IMR-90 (cell line): ENCODE results near the gene CFAP61. TPM values are rescaled to one million over a fixed set of nuclear protein-coding genes. Genes with fewer than 3 reads are reported as not detected.

Experiments used
- ATAC-seq: fragments of 200-7000 bp; cut with Tn5 transposase; 2 replicates; pipeline ENCODE4 v1.9.1; 2020; ENCODE audit warnings: low read depth, mild to moderate bottlenecking, moderate library complexity
- BruUV-seq: library from RNA; stranded (reverse); fragments of 400-500 nt; replicated peaks from 2 replicates; lab custom pipeline; 2021; lab: Mats Ljungman, UMichigan
- CTCF ChIA-PET: fragments of 300-600 bp; formaldehyde crosslinking; extraction: SDS; loops from one replicate; lab custom pipeline; 2021; ENCODE audit warnings: antibody characterized with exemption; lab: Yijun Ruan, JAX
- POLR2A ChIA-PET: fragments of 300-600 bp; sonication (Branson Sonifier 250); formaldehyde crosslinking; loops from one replicate; lab custom pipeline; 2022; ENCODE audit warnings: antibody characterized with exemption; ENCODE audit not compliant: unreplicated experiment; lab: Charles Lee
- DNase-seq: peaks from one replicate; pipeline ENCODE4 v3.0.0; 2013
- H2AFZ ChIP-seq: replicated peaks from 2 replicates; pipeline ENCODE3; 2013; ENCODE audit warnings: low read length, mild to moderate bottlenecking; ENCODE audit not compliant: poor library complexity
- H2AK5ac ChIP-seq: 2 replicates; pipeline ENCODE4 v1.6.1; 2013; ENCODE audit warnings: low read depth, low read length, inconsistent platforms
- H2AK9ac ChIP-seq: replicated peaks from 2 replicates; pipeline ENCODE3; 2013; ENCODE audit warnings: mild to moderate bottlenecking, low read depth, low read length, moderate library complexity; ENCODE audit not compliant: poor library complexity
- H2BK120ac ChIP-seq: 2 replicates; pipeline ENCODE4 v1.6.1; 2013; ENCODE audit warnings: low read depth, low read length, inconsistent platforms
- H2BK15ac ChIP-seq: 3 replicates; pipeline ENCODE4 v1.6.1; 2013; ENCODE audit warnings: low read depth, low read length, inconsistent platforms
- H2BK20ac ChIP-seq: 2 replicates; pipeline ENCODE4 v1.6.1; 2013; ENCODE audit warnings: low read depth, mild to moderate bottlenecking, inconsistent platforms, low read length, moderate library complexity
- H2BK5ac ChIP-seq: 2 replicates; pipeline ENCODE4 v1.6.1; 2013; ENCODE audit warnings: mild to moderate bottlenecking, low read depth, low read length, inconsistent platforms; ENCODE audit not compliant: poor library complexity, severe bottlenecking
- H3K14ac ChIP-seq: replicated peaks from 2 replicates; pipeline ENCODE4 v1.6.1; 2013; ENCODE audit warnings: low read depth, low read length, inconsistent platforms
- H3K18ac ChIP-seq: 2 replicates; pipeline ENCODE4 v1.6.1; 2013; ENCODE audit warnings: low read depth, low read length, control low read depth
- H3K23ac ChIP-seq: 2 replicates; pipeline ENCODE4 v1.6.1; 2013; ENCODE audit warnings: low read depth, low read length, inconsistent platforms
- H3K27ac ChIP-seq: 2 replicates; pipeline ENCODE4 v1.5.1; 2013; ENCODE audit warnings: mild to moderate bottlenecking, control low read depth, low read length; ENCODE audit not compliant: insufficient read depth
- H3K27me3 ChIP-seq: 2 replicates; pipeline ENCODE4 v1.6.1; 2013; ENCODE audit warnings: low read length; ENCODE audit not compliant: control insufficient read depth, insufficient read depth
- H3K36me3 ChIP-seq: 2 replicates; pipeline ENCODE4 v1.6.1; 2013; ENCODE audit warnings: low read length, mixed read lengths; ENCODE audit not compliant: control insufficient read depth, insufficient read depth
- H3K4ac ChIP-seq: 2 replicates; pipeline ENCODE4 v1.6.1; 2013; ENCODE audit warnings: low read depth, low read length, inconsistent platforms
- H3K4me1 ChIP-seq: 2 replicates; pipeline ENCODE4 v1.6.1; 2013; ENCODE audit warnings: low read length, mixed read lengths; ENCODE audit not compliant: control insufficient read depth, insufficient read depth
- H3K4me2 ChIP-seq: 2 replicates; pipeline ENCODE4 v1.6.1; 2013; ENCODE audit warnings: low read depth, mild to moderate bottlenecking, control low read depth, low read length, moderate library complexity
- H3K4me3 ChIP-seq: 2 replicates; pipeline ENCODE4 v1.5.1; 2013; ENCODE audit warnings: low read depth, mild to moderate bottlenecking, control low read depth, low read length, moderate library complexity; ENCODE audit not compliant: insufficient read depth
- H3K56ac ChIP-seq: 2 replicates; pipeline ENCODE4 v1.6.1; 2013; ENCODE audit warnings: low read length, inconsistent platforms; ENCODE audit not compliant: insufficient read depth; ENCODE audit errors: extremely low read depth
- H3K79me1 ChIP-seq, 2 experiments: 2 replicates each; pipeline ENCODE4 v1.6.1; 2013; ENCODE audit warnings: low read length in 2 of 2, inconsistent platforms in 1 of 2, low read depth in 1 of 2
- H3K9ac ChIP-seq: 2 replicates; pipeline ENCODE4 v1.6.1; 2013; ENCODE audit warnings: low read depth, low read length, control low read depth
- H3K9me1 ChIP-seq: 2 replicates; pipeline ENCODE4 v1.6.1; 2013; ENCODE audit warnings: low read length, inconsistent platforms; ENCODE audit not compliant: insufficient read depth
- H3K9me3 ChIP-seq: 2 replicates; pipeline ENCODE4 v1.6.1; 2013; ENCODE audit warnings: low read length; ENCODE audit not compliant: control insufficient read depth, insufficient read depth
- H4K20me1 ChIP-seq: 2 replicates; pipeline ENCODE4 v1.6.1; 2013; ENCODE audit warnings: low read length, inconsistent platforms; ENCODE audit not compliant: insufficient read depth
- H4K5ac ChIP-seq: 2 replicates; pipeline ENCODE4 v1.6.1; 2013; ENCODE audit warnings: mild to moderate bottlenecking, low read depth, low read length, control low read depth
- H4K8ac ChIP-seq, 2 experiments: 2 replicates each; pipeline ENCODE4 v1.6.1; 2013; ENCODE audit warnings: low read depth in 2 of 2, low read length in 2 of 2, control low read depth in 1 of 2, inconsistent platforms in 1 of 2
- H4K91ac ChIP-seq: 2 replicates; pipeline ENCODE4 v1.6.1; 2013; ENCODE audit warnings: low read depth, low read length, inconsistent platforms; ENCODE audit not compliant: insufficient read depth
- BHLHE40 ChIP-seq: fragments of 150-350 bp; IDR thresholded peaks from 2 replicates; pipeline ENCODE4 v1.6.1; 2016; ENCODE audit warnings: mild to moderate bottlenecking, low read depth, low read length
- CEBPB ChIP-seq: IDR thresholded peaks from 2 replicates; pipeline ENCODE4 v1.6.1; 2012; ENCODE audit warnings: low read depth, low read length, improper control_type of control experiment
- CHD1 ChIP-seq: IDR thresholded peaks from 2 replicates; pipeline ENCODE4 v1.6.1; 2012; ENCODE audit warnings: low read depth, low read length, improper control_type of control experiment
- CTCF ChIP-seq: conservative IDR thresholded peaks from 2 replicates; pipeline ENCODE4 v1.5.1; 2012; ENCODE audit warnings: mild to moderate bottlenecking, low read depth, low read length, improper control_type of control experiment
- ELK1 ChIP-seq: fragments of 150-350 bp; IDR thresholded peaks from 2 replicates; pipeline ENCODE4 v1.6.1; 2016; ENCODE audit warnings: low read depth, mild to moderate bottlenecking, low read length, moderate library complexity, borderline replicate concordance
- FOS ChIP-seq: fragments of 150-350 bp; IDR thresholded peaks from 2 replicates; pipeline ENCODE4 v1.6.1; 2016; ENCODE audit warnings: low read depth, low read length
- MAFK ChIP-seq: IDR thresholded peaks from 2 replicates; pipeline ENCODE4 v1.6.1; 2012; ENCODE audit warnings: low read depth, low read length, improper control_type of control experiment
- MAZ ChIP-seq: IDR thresholded peaks from 2 replicates; pipeline ENCODE4 v1.6.1; 2012; ENCODE audit warnings: low read depth, mild to moderate bottlenecking, low read length, improper control_type of control experiment, moderate library complexity, borderline replicate concordance
- MXI1 ChIP-seq: IDR thresholded peaks from 2 replicates; pipeline ENCODE4 v1.6.1; 2012; ENCODE audit warnings: low read depth, mild to moderate bottlenecking, low read length, moderate library complexity, borderline replicate concordance
- NFE2L2 ChIP-seq: fragments of 150-350 bp; IDR thresholded peaks from 2 replicates; pipeline ENCODE4 v1.6.1; 2016; ENCODE audit warnings: low read depth, mild to moderate bottlenecking, low read length
- POLR2A ChIP-seq: IDR thresholded peaks from 2 replicates; pipeline ENCODE4 v1.6.1; 2012; ENCODE audit warnings: mild to moderate bottlenecking, low read depth, low read length
- RCOR1 ChIP-seq: IDR thresholded peaks from 2 replicates; pipeline ENCODE4 v1.6.1; 2012; ENCODE audit warnings: mild to moderate bottlenecking, low read length, improper control_type of control experiment; ENCODE audit not compliant: insufficient replicate concordance
- RFX5 ChIP-seq: IDR thresholded peaks from 2 replicates; pipeline ENCODE4 v1.8.0; 2012; ENCODE audit warnings: low read depth, mild to moderate bottlenecking, low read length, moderate library complexity
- SMC3 ChIP-seq: fragments of 150-350 bp; IDR thresholded peaks from 2 replicates; pipeline ENCODE4 v1.6.1; 2016; ENCODE audit warnings: low read depth, mild to moderate bottlenecking, antibody characterized with exemption, low read length, moderate library complexity
- WGBS, 2 experiments: methylation state at CpG; one replicate each; pipeline versions ENCODE4 v1.1.5 to v1.1.7; 2013; ENCODE audit warnings: missing lambda C conversion rate in 2 of 2; ENCODE audit not compliant: insufficient read length in 1 of 2; ENCODE audit errors: extremely low coverage in 2 of 2; 5-methylcytosine and 5-hydroxymethylcytosine counted together
- dilution Hi-C: fragments of 300-500 bp; cut with HindIII; formaldehyde crosslinking; loops from one replicate; pipeline ENCODE4 v1.14.3; 2018; ENCODE audit warnings: low sequenced_read_pairs; ENCODE audit not compliant: unreplicated experiment
- in situ Hi-C: fragments of 300-500 bp; cut with MboI; formaldehyde crosslinking; loops from 3 replicates; pipeline ENCODE4 v1.14.3; 2019; ENCODE audit warnings: low sequenced_read_pairs, inconsistent platforms, mixed read lengths
- intact Hi-C: fragments of 100-400 bp; cut with micrococcal nuclease; formaldehyde crosslinking; loops from 2 replicates; pipeline ENCODE4 v1.10.0; 2022
- polyA plus RNA-seq, 3 experiments: library from polyadenylated mRNA; depleted of rRNA; stranded (reverse); fragments of >200 nt; gene quantifications; 2 replicates each; pipeline ENCODE4 v1.2.3, GENCODE V29; 2012; ENCODE audit warnings: low replicate concordance in 1 of 3
- total RNA-seq: library from RNA; depleted of rRNA; stranded (reverse); fragments of >200 nt; gene quantifications from 2 replicates; pipeline ENCODE4 v1.2.3, GENCODE V29; 2012

Gene CFAP61
- total and polyA plus RNA-seq, 2 of the 4 experiments (the other 2 are of a cell fraction), result 0.07 TPM; not detected in 1

- no CpG with 5 or more reads among the region's 1 CpG for WGBS, 2 experiments
- DNase-seq, result no peak
- intact Hi-C loops, result no loop called here
These were observed 278.8 kb downstream of the CFAP61 start for GRCh38 chr20:20331156-20331555.

More at GRCh38 chr20:20331156-20331555, 278.8 kb downstream of the CFAP61 start:
- in situ Hi-C loops (no loop called here), dilution Hi-C loops (no loop called here)
- no peak overlapping the region for H3K4me3 ChIP-seq
- H3K4me1 ChIP-seq, result no peaks in the 10 kb centered on the region
- no peak overlapping the region for H2BK15ac ChIP-seq
- H3K56ac ChIP-seq, result no peak overlapping the region
- H2BK20ac ChIP-seq, result no peak overlapping the region
- H3K27me3 ChIP-seq, result no peaks in the 10 kb centered on the region
- H4K20me1 ChIP-seq, result no peaks in the 10 kb centered on the region
- H3K36me3 ChIP-seq, result no peaks in the 10 kb centered on the region
- H3K14ac ChIP-seq, result no peak overlapping the region
- H3K79me1 ChIP-seq, result no peaks in the 10 kb centered on the region
- no peak overlapping the region for H4K8ac ChIP-seq
- H3K18ac ChIP-seq, result no peak overlapping the region
- H3K27ac ChIP-seq, result no peak overlapping the region
- H2BK120ac ChIP-seq, result no peak overlapping the region
- no peak overlapping the region for H3K4ac ChIP-seq
- no peak overlapping the region for H2BK5ac ChIP-seq
- no peaks in the 10 kb centered on the region for H3K9me3 ChIP-seq
- no peak for ATAC-seq
- H2AK9ac ChIP-seq, result no peak overlapping the region
- BruUV-seq, result no TSS peak
- ChIA-PET CTCF (no interaction called here), POLR2A (no interaction called here)
- no peak overlapping the region for H2AFZ ChIP-seq
- no peak overlapping the region for H2AK5ac ChIP-seq
- H4K91ac ChIP-seq, result no peak overlapping the region
- no peaks in the 10 kb centered on the region for H3K9me1 ChIP-seq
- no peak overlapping the region for H4K5ac ChIP-seq
- H3K23ac ChIP-seq, result no peak overlapping the region
- no peak for TF ChIP-seq SMC3
- TF ChIP-seq MAZ, result no peak
- no peak for TF ChIP-seq MXI1
- TF ChIP-seq BHLHE40, result no peak
- no peak for TF ChIP-seq FOS
- TF ChIP-seq CEBPB, result no peak
- no peak for TF ChIP-seq RCOR1
- TF ChIP-seq CTCF, result no peak
- no peak for TF ChIP-seq POLR2A
- no peak for TF ChIP-seq CHD1
- TF ChIP-seq RFX5, result no peak
- TF ChIP-seq NFE2L2, result no peak
- no peak for TF ChIP-seq ELK1
- no peak for TF ChIP-seq MAFK
- H3K4me2 ChIP-seq, result no peak overlapping the region
- no peak overlapping the region for H3K9ac ChIP-seq
